ENCODE measurements around the gene SPN. TPM values are rescaled to one million over a fixed set of nuclear protein-coding genes. Genes with fewer than 3 reads are reported as not detected.

The SPN gene
- total RNA-seq, 1 donor from 2014 or later = not detected

GRCh38 chr16:29673501-29673900 is 10.5 kb downstream of the SPN start:
- Histone ChIP-seq H3K4me3 (ENCODE audit: low read depth, low read length) (no peak overlapping the region), H3K27me3 (ENCODE audit: control insufficient read depth, insufficient read depth, low read length) (no peaks in the 10 kb centered on the region), H3K36me3 (ENCODE audit: control insufficient read depth, insufficient read depth, low read length) (no peaks in the 10 kb centered on the region)
- FAIRE-seq (no peak), DNase-seq (ENCODE audit: low read depth) (no peak)
- TF ChIP-seq CTCF (IDR thresholded peaks at IDR 0.05; ENCODE audit: insufficient read depth, low read length, severe bottlenecking) = no peak

- H3K27me3 ChIP-seq (ENCODE audit: control insufficient read depth, insufficient read depth, low read length) = no peaks in the 10 kb centered on the region
- no peak for TF ChIP-seq CTCF (IDR thresholded peaks at IDR 0.05; ENCODE audit: insufficient read depth, low read length, severe bottlenecking)
- DNase-seq (ENCODE audit: low read depth) (no peak), FAIRE-seq (no peak)
- H3K36me3 ChIP-seq (ENCODE audit: control insufficient read depth, insufficient read depth, low read length) = no peaks in the 10 kb centered on the region
- no peak overlapping the region for H3K4me3 ChIP-seq (ENCODE audit: low read depth, low read length)
Observed at GRCh38 chr16:29674188-29674587, 11.1 kb downstream of the SPN start.

- H3K36me3 ChIP-seq (ENCODE audit: control insufficient read depth, insufficient read depth, low read length) = no peaks in the 10 kb centered on the region
- FAIRE-seq (no peak), DNase-seq (ENCODE audit: low read depth) (peak; percentile 12)
- no peak for TF ChIP-seq CTCF (IDR thresholded peaks at IDR 0.05; ENCODE audit: insufficient read depth, low read length, severe bottlenecking)
- no peak overlapping the region for H3K4me3 ChIP-seq (ENCODE audit: low read depth, low read length)
- no peaks in the 10 kb centered on the region for H3K27me3 ChIP-seq (ENCODE audit: control insufficient read depth, insufficient read depth, low read length)
Observed at GRCh38 chr16:29675811-29676643, 13.0 kb downstream of the SPN start.

- no peak for DNase-seq (ENCODE audit: low read depth)
- Histone ChIP-seq H3K27me3 (ENCODE audit: control insufficient read depth, insufficient read depth, low read length) (no peaks in the 10 kb centered on the region), H3K36me3 (ENCODE audit: control insufficient read depth, insufficient read depth, low read length) (no peaks in the 10 kb centered on the region), H3K4me3 (ENCODE audit: low read depth, low read length) (no peak overlapping the region)
- FAIRE-seq = no peak
- no peak for TF ChIP-seq CTCF (IDR thresholded peaks at IDR 0.05; ENCODE audit: insufficient read depth, low read length, severe bottlenecking)
Observed at GRCh38 chr16:29676989-29677785, 14.1 kb downstream of the SPN start.

GRCh38 chr16:29678691-29679267 is 15.7 kb downstream of the SPN start, which contains the start of gene QPRT:
Gene QPRT, plus strand, starts transcription at chr16:29679180. Its CDS starts 18 bp downstream, at chr16:29679198.
- Histone ChIP-seq H3K4me3 (ENCODE audit: low read depth, low read length) (no peak within 1 kb of the TSS), H3K27me3 (ENCODE audit: control insufficient read depth, insufficient read depth, low read length) (no peaks in the 10 kb centered on the region), H3K36me3 (ENCODE audit: control insufficient read depth, insufficient read depth, low read length) (no peaks in the 10 kb centered on the region)
- no peak for DNase-seq (ENCODE audit: low read depth)
- TF ChIP-seq CTCF (IDR thresholded peaks at IDR 0.05; ENCODE audit: insufficient read depth, low read length, severe bottlenecking) = no peak
- FAIRE-seq = no peak
